ENCODE data around the gene RPTOR.

RPTOR gene

GRCh38 chr17:80942423-80943345 is 398.0 kb downstream of the RPTOR start:
- TF ChIP-seq PAX5 (IDR thresholded peaks at IDR 0.05; ENCODE audit: insufficient read depth, low read length, severe bottlenecking), result no peak
- no peak for TF ChIP-seq TAF1 (IDR thresholded peaks at IDR 0.05; ENCODE audit: low read depth, low read length)
- no peak for TF ChIP-seq POLR2AphosphoS5 (IDR thresholded peaks at IDR 0.05; ENCODE audit: low read depth, low read length)
- TF ChIP-seq POLR2A (IDR thresholded peaks at IDR 0.05; ENCODE audit: low read depth, low read length), result no peak
- TF ChIP-seq SPI1 (IDR thresholded peaks at IDR 0.05; ENCODE audit: low read depth, low read length), result no peak
- no peak for TF ChIP-seq POU2F2 (IDR thresholded peaks at IDR 0.05; ENCODE audit: low read depth, low read length)
- DNase-seq (ENCODE audit: insufficient read length, low spot score) (no peak), FAIRE-seq (no peak)

DNA sequence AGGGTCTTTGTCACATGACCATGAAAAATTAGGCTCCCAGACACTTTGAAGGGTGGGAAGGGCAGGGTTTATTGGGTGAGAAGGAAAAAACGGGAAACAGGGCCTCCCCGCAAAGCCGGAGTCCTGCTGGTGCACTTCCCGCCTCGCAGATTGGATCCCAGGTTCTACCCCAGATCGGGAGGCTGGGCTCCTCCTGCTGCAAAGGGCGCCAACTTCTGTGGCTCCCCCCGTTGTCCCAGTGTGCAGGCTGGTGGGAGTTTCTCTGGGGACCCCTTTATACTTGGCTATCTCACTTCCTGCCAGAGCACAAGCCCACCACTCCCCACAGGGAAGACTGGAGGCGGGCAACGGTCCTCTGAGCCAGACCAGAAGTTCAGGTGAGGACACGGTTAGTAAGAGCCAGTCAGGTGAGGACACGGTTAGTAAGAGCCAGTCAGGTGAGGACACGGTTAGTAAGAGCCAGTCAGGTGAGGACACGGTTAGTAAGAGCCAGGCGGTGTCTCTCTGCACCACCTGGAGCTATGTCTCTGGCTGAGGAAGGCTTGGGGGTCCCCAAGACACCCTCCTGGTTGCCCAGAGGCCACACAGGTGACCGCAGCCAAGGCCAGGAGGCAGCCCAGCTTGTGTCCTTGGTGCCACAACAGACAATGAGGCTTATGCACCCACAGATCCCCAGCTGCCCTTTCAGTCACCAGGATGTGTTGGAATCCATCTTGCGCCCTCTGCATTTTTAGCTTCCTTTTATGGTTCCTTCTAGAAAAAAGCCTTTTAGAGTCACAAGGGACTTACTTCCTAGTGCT is 398.9 kb downstream of the RPTOR start:
- FAIRE-seq (no peak), DNase-seq (ENCODE audit: insufficient read length, low spot score) (no peak)
- TF ChIP-seq POU2F2 (IDR thresholded peaks at IDR 0.05; ENCODE audit: low read depth, low read length), result no peak

GRCh38 chr17:80944326-80944725 is 399.7 kb downstream of the RPTOR start:
- no peak for FAIRE-seq

GRCh38 chr17:80945736-80946135 is 401.1 kb downstream of the RPTOR start:
- DNase-seq (ENCODE audit: insufficient read length, low spot score) (no peak), FAIRE-seq (no peak)
- TF ChIP-seq POLR2A (IDR thresholded peaks at IDR 0.05; ENCODE audit: low read depth, low read length) (no peak), POU2F2 (IDR thresholded peaks at IDR 0.05; ENCODE audit: low read depth, low read length) (no peak), TAF1 (IDR thresholded peaks at IDR 0.05; ENCODE audit: low read depth, low read length) (no peak), SPI1 (IDR thresholded peaks at IDR 0.05; ENCODE audit: low read depth, low read length) (no peak), POLR2AphosphoS5 (IDR thresholded peaks at IDR 0.05; ENCODE audit: low read depth, low read length) (no peak), PAX5 (IDR thresholded peaks at IDR 0.05; ENCODE audit: insufficient read depth, low read length, severe bottlenecking) (no peak)

More at GRCh38 chr17:80944326-80944725, 399.7 kb downstream of the RPTOR start:
- no peak for DNase-seq (ENCODE audit: insufficient read length, low spot score)
- TF ChIP-seq POU2F2 (IDR thresholded peaks at IDR 0.05; ENCODE audit: low read depth, low read length), result no peak
- no peak for TF ChIP-seq POLR2A (IDR thresholded peaks at IDR 0.05; ENCODE audit: low read depth, low read length)
- no peak for TF ChIP-seq TAF1 (IDR thresholded peaks at IDR 0.05; ENCODE audit: low read depth, low read length)
- TF ChIP-seq SPI1 (IDR thresholded peaks at IDR 0.05; ENCODE audit: low read depth, low read length), result no peak
- no peak for TF ChIP-seq POLR2AphosphoS5 (IDR thresholded peaks at IDR 0.05; ENCODE audit: low read depth, low read length)
- TF ChIP-seq PAX5 (IDR thresholded peaks at IDR 0.05; ENCODE audit: insufficient read depth, low read length, severe bottlenecking), result no peak

DNA sequence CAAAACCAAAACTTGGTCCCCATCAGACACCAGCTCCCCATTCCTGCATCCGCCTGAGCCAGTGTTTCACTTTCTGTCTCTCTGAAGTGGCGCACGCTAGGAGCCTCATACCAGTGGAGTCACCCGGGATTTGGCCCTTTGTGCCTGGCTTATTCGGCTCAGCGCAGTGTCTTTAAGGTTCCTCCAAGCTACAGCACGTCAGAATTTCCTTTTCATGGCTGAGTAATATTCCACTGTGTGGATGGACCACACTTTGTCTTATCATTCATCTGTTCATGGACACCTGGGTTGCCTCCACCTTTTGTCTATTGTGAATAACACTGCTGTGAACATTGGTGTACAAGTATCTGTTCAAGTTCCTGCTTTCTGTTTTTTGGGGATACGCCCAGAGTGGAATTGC is 401.8 kb downstream of the RPTOR start:
- FAIRE-seq, result no peak
- no peak for TF ChIP-seq TAF1 (IDR thresholded peaks at IDR 0.05; ENCODE audit: low read depth, low read length)
- TF ChIP-seq PAX5 (IDR thresholded peaks at IDR 0.05; ENCODE audit: insufficient read depth, low read length, severe bottlenecking), result no peak
- TF ChIP-seq POLR2AphosphoS5 (IDR thresholded peaks at IDR 0.05; ENCODE audit: low read depth, low read length), result no peak
- no peak for TF ChIP-seq POLR2A (IDR thresholded peaks at IDR 0.05; ENCODE audit: low read depth, low read length)
- no peak for TF ChIP-seq POU2F2 (IDR thresholded peaks at IDR 0.05; ENCODE audit: low read depth, low read length)
- no peak for TF ChIP-seq SPI1 (IDR thresholded peaks at IDR 0.05; ENCODE audit: low read depth, low read length)
- DNase-seq (ENCODE audit: insufficient read length, low spot score), result no peak

GRCh38 chr17:80947200-80947940 is 402.7 kb downstream of the RPTOR start:
- DNase-seq (ENCODE audit: insufficient read length, low spot score) (no peak), FAIRE-seq (no peak)
- TF ChIP-seq TAF1 (IDR thresholded peaks at IDR 0.05; ENCODE audit: low read depth, low read length) (no peak), POLR2AphosphoS5 (IDR thresholded peaks at IDR 0.05; ENCODE audit: low read depth, low read length) (no peak), POU2F2 (IDR thresholded peaks at IDR 0.05; ENCODE audit: low read depth, low read length) (no peak), PAX5 (IDR thresholded peaks at IDR 0.05; ENCODE audit: insufficient read depth, low read length, severe bottlenecking) (no peak), SPI1 (IDR thresholded peaks at IDR 0.05; ENCODE audit: low read depth, low read length) (no peak), POLR2A (IDR thresholded peaks at IDR 0.05; ENCODE audit: low read depth, low read length) (no peak)

GRCh38 chr17:80948019-80948975 is 403.7 kb downstream of the RPTOR start:
- DNase-seq (ENCODE audit: insufficient read length, low spot score) (no peak), FAIRE-seq (no peak)
- no peak for TF ChIP-seq POLR2A (IDR thresholded peaks at IDR 0.05; ENCODE audit: low read depth, low read length)
- no peak for TF ChIP-seq POU2F2 (IDR thresholded peaks at IDR 0.05; ENCODE audit: low read depth, low read length)
- no peak for TF ChIP-seq POLR2AphosphoS5 (IDR thresholded peaks at IDR 0.05; ENCODE audit: low read depth, low read length)
- no peak for TF ChIP-seq TAF1 (IDR thresholded peaks at IDR 0.05; ENCODE audit: low read depth, low read length)
- TF ChIP-seq PAX5 (IDR thresholded peaks at IDR 0.05; ENCODE audit: insufficient read depth, low read length, severe bottlenecking), result no peak
- no peak for TF ChIP-seq SPI1 (IDR thresholded peaks at IDR 0.05; ENCODE audit: low read depth, low read length)

DNA sequence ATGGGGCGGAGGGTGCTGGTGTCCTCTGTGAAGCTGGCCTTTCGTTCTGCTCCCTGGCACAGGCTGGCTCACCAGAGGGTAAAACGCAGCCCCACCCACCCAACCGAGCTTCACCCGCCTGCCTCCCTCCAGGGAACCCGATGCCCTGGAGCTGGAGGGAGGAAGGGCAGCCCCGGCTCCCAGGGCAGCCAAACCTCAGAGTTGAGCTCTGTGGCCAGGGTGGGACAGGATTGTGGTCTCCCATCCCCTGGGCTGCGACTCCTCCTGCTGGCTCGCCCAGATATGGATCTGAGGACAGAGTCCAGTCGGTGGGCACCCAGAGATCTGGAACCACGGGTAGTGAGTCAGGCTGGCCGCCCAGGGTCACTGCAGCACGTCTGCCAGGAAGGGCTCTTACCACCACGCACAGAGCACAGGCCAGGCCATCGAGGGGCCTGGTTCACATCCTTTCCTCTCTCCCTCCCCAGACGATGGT is 404.4 kb downstream of the RPTOR start:
- no peak for DNase-seq (ENCODE audit: insufficient read length, low spot score)
- FAIRE-seq, result no peak
- TF ChIP-seq PAX5 (IDR thresholded peaks at IDR 0.05; ENCODE audit: insufficient read depth, low read length, severe bottlenecking), result no peak
- TF ChIP-seq POLR2AphosphoS5 (IDR thresholded peaks at IDR 0.05; ENCODE audit: low read depth, low read length), result no peak
- no peak for TF ChIP-seq POLR2A (IDR thresholded peaks at IDR 0.05; ENCODE audit: low read depth, low read length)

All from GM12891 (cell line).